PC-3 (cell line): ENCODE measurements around the gene NME4. TPM values are rescaled to one million over a fixed set of nuclear protein-coding genes. Genes with fewer than 3 reads are reported as not detected.

Source experiments
- ATAC-seq: fragments of 200-7000 bp; cut with Tn5 transposase; 2 replicates; pipeline ENCODE4 v1.9.1; 2020; ENCODE audit warnings: mild to moderate bottlenecking, moderate library complexity
- BruUV-seq: library from RNA; stranded (reverse); fragments of 400-500 nt; replicated peaks from 2 replicates; lab custom pipeline; 2021; lab: Mats Ljungman, UMichigan
- CTCF ChIA-PET: fragments of 300-600 bp; sonication (Branson Sonifier 250); formaldehyde crosslinking; loops from one replicate; lab custom pipeline; 2022; ENCODE audit warnings: antibody characterized with exemption; lab: Charles Lee
- POLR2A ChIA-PET: fragments of 300-600 bp; sonication (Branson Sonifier 250); formaldehyde crosslinking; loops from one replicate; lab custom pipeline; 2022; ENCODE audit warnings: antibody characterized with exemption; ENCODE audit not compliant: unreplicated experiment; lab: Charles Lee
- DNase-seq: peaks from one replicate; pipeline ENCODE4 v3.0.0-alpha.2; 2015
- H2AFZ ChIP-seq: fragments of 300-600 bp; sonication (generic); 2 replicates; pipeline ENCODE4 v1.6.0; 2016; ENCODE audit warnings: antibody characterized with exemption, low read length
- H3F3A ChIP-seq: fragments of 300-600 bp; sonication (generic); one replicate; pipeline ENCODE4 v1.6.0; 2017; ENCODE audit warnings: antibody characterized with exemption, low read length, control low read depth, mild to moderate bottlenecking; ENCODE audit not compliant: unreplicated experiment
- H3K27ac ChIP-seq: fragments of 300-600 bp; sonication (generic); 2 replicates; pipeline ENCODE4 v1.5.1; 2016; ENCODE audit warnings: mild to moderate bottlenecking, low read length
- H3K27me3 ChIP-seq: fragments of 300-600 bp; sonication (generic); 2 replicates; pipeline ENCODE4 v1.6.1; 2016; ENCODE audit warnings: low read length, mixed read lengths
- H3K36me3 ChIP-seq: fragments of 300-600 bp; sonication (generic); 2 replicates; pipeline ENCODE4 v1.6.1; 2016; ENCODE audit warnings: low read depth, mixed run types, low read length, mixed read lengths
- H3K4me1 ChIP-seq: fragments of 300-600 bp; sonication (generic); 2 replicates; pipeline ENCODE4 v1.5.1; 2016; ENCODE audit warnings: low read length; ENCODE audit not compliant: insufficient read depth
- H3K4me2 ChIP-seq: fragments of 300-600 bp; sonication (generic); 2 replicates; pipeline ENCODE4 v1.6.0; 2016; ENCODE audit warnings: low read length
- H3K4me3 ChIP-seq: fragments of 300-600 bp; sonication (generic); 2 replicates; pipeline ENCODE4 v1.5.1; 2016; ENCODE audit warnings: mild to moderate bottlenecking, low read length, mixed read lengths
- H3K79me2 ChIP-seq: fragments of 300-600 bp; sonication (generic); 2 replicates; pipeline ENCODE4 v1.6.1; 2017; ENCODE audit warnings: low read length, mixed read lengths
- H3K9ac ChIP-seq: fragments of 300-600 bp; sonication (generic); 2 replicates; pipeline ENCODE4 v1.6.0; 2016; ENCODE audit warnings: mild to moderate bottlenecking, low read length
- H3K9me2 ChIP-seq: fragments of 300-600 bp; sonication (generic); replicated peaks from 2 replicates; pipeline ENCODE4 v1.6.1; 2016; ENCODE audit warnings: mixed run types, low read length, mixed read lengths
- H3K9me3 ChIP-seq: fragments of 300-600 bp; sonication (generic); 2 replicates; pipeline ENCODE4 v1.6.1; 2016; ENCODE audit warnings: low read length, mixed read lengths
- H4K20me1 ChIP-seq: fragments of 300-600 bp; sonication (generic); 2 replicates; pipeline ENCODE4 v1.6.1; 2016; ENCODE audit warnings: low read length, mixed read lengths
- CTCF ChIP-seq: fragments of 300-600 bp; sonication (generic); conservative IDR thresholded peaks from 2 replicates; pipeline ENCODE4 v1.5.1; 2017; ENCODE audit warnings: antibody characterized with exemption, low read depth, mild to moderate bottlenecking, low read length
- EZH2 ChIP-seq: fragments of 300-600 bp; sonication (generic); IDR thresholded peaks from one replicate; pipeline ENCODE4 v1.6.1; 2017; ENCODE audit warnings: antibody characterized with exemption, mild to moderate bottlenecking, low read length; ENCODE audit not compliant: unreplicated experiment
- EZH2phosphoT487 ChIP-seq: fragments of 300-600 bp; sonication (generic); IDR thresholded peaks from 2 replicates; pipeline ENCODE4 v1.6.1; 2018; ENCODE audit warnings: mild to moderate bottlenecking, antibody characterized with exemption, low read length, borderline replicate concordance
- intact Hi-C: fragments of 100-400 bp; cut with micrococcal nuclease; formaldehyde crosslinking; loops from 2 replicates; pipeline ENCODE4 v1.9.0; 2023
- total RNA-seq: library from RNA; depleted of rRNA; stranded (reverse); fragments of >200 nt; gene quantifications from 2 replicates; pipeline ENCODE4 v1.2.3, GENCODE V29; 2014

NME4 gene
- total RNA-seq, 1 experiment from 2014 or later, result 182 TPM

GRCh38 chr16:349211-349610 lies 47.8 kb upstream of the NME4 start:
- Histone ChIP-seq H3K79me2 (peaks cover 72% of the 10 kb centered on the region), H3K4me2 (no peak overlapping the region), H3K27ac (no peak overlapping the region), H3K9ac (no peak overlapping the region), H3K9me2 (no peaks in the 10 kb centered on the region), H3K4me1 (peaks cover 5% of the 10 kb centered on the region; the same call in 1 of the 2 replicates), H3K4me3 (no peak overlapping the region), H2AFZ (no peak overlapping the region), H3K9me3 (no peaks in the 10 kb centered on the region), H3K27me3 (no peaks in the 10 kb centered on the region), H3K36me3 (no peaks in the 10 kb centered on the region), H3F3A (no peaks in the 10 kb centered on the region), H4K20me1 (no peaks in the 10 kb centered on the region)
- DNase-seq, result no peak
- BruUV-seq, result no TSS peak
- no peak for ATAC-seq
- no peak for TF ChIP-seq EZH2phosphoT487
- no peak for TF ChIP-seq CTCF
- no peak for TF ChIP-seq EZH2
- intact Hi-C loops, result no loop called here
- POLR2A ChIA-PET, result no interaction called here
- CTCF ChIA-PET, result no interaction called here

- Histone ChIP-seq H3K27ac (no peak overlapping the region), H3K4me1 (peaks cover 5% of the 10 kb centered on the region; the same call in 1 of the 2 replicates), H3K4me2 (no peak overlapping the region), H3K9me2 (no peaks in the 10 kb centered on the region), H3K9me3 (no peaks in the 10 kb centered on the region), H3K27me3 (no peaks in the 10 kb centered on the region), H4K20me1 (no peaks in the 10 kb centered on the region), H3K4me3 (no peak overlapping the region), H3K36me3 (no peaks in the 10 kb centered on the region), H3K9ac (no peak overlapping the region), H3F3A (no peaks in the 10 kb centered on the region), H2AFZ (no peak overlapping the region), H3K79me2 (peaks cover 63% of the 10 kb centered on the region)
- no peak for DNase-seq
- BruUV-seq, result TSS peak; percentile 40
- POLR2A ChIA-PET, result interaction anchor here (0.6 kb wide), 1 partner anchor 24 kb away, joined by 16 read pairs; no protein-coding TSS in a partner anchor
- no peak for TF ChIP-seq EZH2phosphoT487
- TF ChIP-seq EZH2, result no peak
- no peak for TF ChIP-seq CTCF
- intact Hi-C loops, result no loop called here
- no peak for ATAC-seq
- CTCF ChIA-PET, result no interaction called here
Measured at GRCh38 chr16:350203-350602, 46.8 kb upstream of the NME4 start.

- no peaks in the 10 kb centered on the region for H3F3A ChIP-seq
Measured at GRCh38 chr16:351804-352520, 45.0 kb upstream of the NME4 start.

More at GRCh38 chr16:351804-352520, 45.0 kb upstream of the NME4 start:
- H3K27me3 ChIP-seq, result no peaks in the 10 kb centered on the region
- peak overlapping the region; percentile 77 for H3K4me3 ChIP-seq
- H3K4me2 ChIP-seq, result peak overlapping the region; percentile 88
- BruUV-seq, result no TSS peak
- peaks cover 5% of the 10 kb centered on the region; the same call in 1 of the 2 replicates for H3K4me1 ChIP-seq
- no peaks in the 10 kb centered on the region for H3K9me2 ChIP-seq
- CTCF ChIA-PET, result interaction anchor here (0.5 to 1.0 kb wide), 6 partner anchors 49 to 245 kb away, joined by 3 to 14 read pairs (median 4); no protein-coding TSS in a partner anchor
- 0 out of 2 replicates have a peak overlapping the region, but pooled peaks have one; percentile 34 for H2AFZ ChIP-seq
- H4K20me1 ChIP-seq, result no peaks in the 10 kb centered on the region
- TF ChIP-seq EZH2 (no peak), CTCF (no peak), EZH2phosphoT487 (no peak)
- POLR2A ChIA-PET, result interaction anchor here (0.5 kb wide), 1 partner anchor 122 kb away, joined by 3 read pairs; no protein-coding TSS in a partner anchor
- no peak for DNase-seq
- no peak overlapping the region for H3K27ac ChIP-seq
- ATAC-seq, result peak; percentile 45
- intact Hi-C loops, result no loop called here
- peaks cover 47% of the 10 kb centered on the region for H3K79me2 ChIP-seq
- no peaks in the 10 kb centered on the region for H3K36me3 ChIP-seq
- H3K9me3 ChIP-seq, result no peaks in the 10 kb centered on the region
- peak overlapping the region; percentile 76 for H3K9ac ChIP-seq
